IPS-20b (cell line): ENCODE data around the gene TSGA10IP.

ENCODE experiments used
- H3K27ac ChIP-seq: one replicate; pipeline ENCODE4 v1.5.1; 2013; ENCODE audit warnings: low read length
- H3K27me3 ChIP-seq: 2 replicates; pipeline ENCODE4 v1.6.1; 2013; ENCODE audit warnings: mild to moderate bottlenecking, low read length, inconsistent platforms; ENCODE audit not compliant: insufficient read depth
- H3K36me3 ChIP-seq: 2 replicates; pipeline ENCODE4 v1.6.1; 2013; ENCODE audit warnings: low read depth, mild to moderate bottlenecking, inconsistent platforms, low read length, moderate library complexity; ENCODE audit not compliant: insufficient read depth
- H3K4me1 ChIP-seq: 2 replicates; pipeline ENCODE4 v1.6.1; 2013; ENCODE audit warnings: mild to moderate bottlenecking, control low read depth, inconsistent platforms, low read length, moderate library complexity; ENCODE audit not compliant: insufficient read depth
- H3K4me3 ChIP-seq: 2 replicates; pipeline ENCODE4 v1.5.1; 2013; ENCODE audit warnings: mild to moderate bottlenecking, low read length, inconsistent platforms
- H3K9ac ChIP-seq: 2 replicates; pipeline ENCODE4 v1.6.1; 2013; ENCODE audit warnings: low read depth, mild to moderate bottlenecking, inconsistent platforms, low read length, moderate library complexity
- H3K9me3 ChIP-seq: 2 replicates; pipeline ENCODE4 v1.6.1; 2013; ENCODE audit warnings: mild to moderate bottlenecking, low read depth, low read length, inconsistent platforms; ENCODE audit not compliant: insufficient read depth

The TSGA10IP gene

DNA sequence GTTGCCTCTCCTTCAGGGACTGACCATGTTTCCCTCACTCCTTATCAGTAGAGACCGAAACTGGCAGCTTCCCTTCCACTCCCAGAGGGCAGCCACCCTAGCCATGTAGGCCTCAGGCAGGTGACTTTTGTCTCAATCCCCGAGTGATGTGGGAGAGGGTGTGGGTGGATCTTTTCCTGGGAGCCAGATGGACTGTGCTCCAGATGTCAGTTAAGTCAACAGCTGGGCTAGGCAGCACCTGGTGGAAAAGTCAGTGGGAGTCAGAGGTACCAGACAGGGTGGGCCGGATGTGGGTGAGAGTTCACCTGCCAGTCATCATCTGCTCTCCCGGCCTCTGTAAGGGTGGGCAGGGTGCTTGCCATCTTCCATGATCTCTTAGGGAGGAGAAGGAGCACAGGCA, 58.9 kb downstream of the TSGA10IP start:
- no peak overlapping the region for H3K27ac ChIP-seq
- H3K4me1 ChIP-seq, result peaks cover 4% of the 10 kb centered on the region; the same call in 1 of the 2 replicates
- H3K9me3 ChIP-seq, result no peaks in the 10 kb centered on the region
- peaks cover 34% of the 10 kb centered on the region for H3K36me3 ChIP-seq
- H3K27me3 ChIP-seq, result no peaks in the 10 kb centered on the region
- H3K4me3 ChIP-seq, result no peak overlapping the region
- H3K9ac ChIP-seq, result no peak overlapping the region

GRCh38 chr11:66006134-66006890, 61.0 kb downstream of the TSGA10IP start:
- Histone ChIP-seq H3K9me3 (no peaks in the 10 kb centered on the region), H3K4me1 (peaks cover 4% of the 10 kb centered on the region; the same call in 1 of the 2 replicates), H3K36me3 (peaks cover 21% of the 10 kb centered on the region), H3K4me3 (no peak overlapping the region), H3K27me3 (peaks cover 10% of the 10 kb centered on the region), H3K9ac (no peak overlapping the region), H3K27ac (no peak overlapping the region)

- H3K9ac ChIP-seq, result no peak overlapping the region
- H3K4me1 ChIP-seq, result peaks cover 4% of the 10 kb centered on the region; the same call in 1 of the 2 replicates
- no peak overlapping the region for H3K27ac ChIP-seq
- no peaks in the 10 kb centered on the region for H3K9me3 ChIP-seq
- peaks cover 21% of the 10 kb centered on the region for H3K36me3 ChIP-seq
- H3K27me3 ChIP-seq, result peaks cover 16% of the 10 kb centered on the region
- no peak overlapping the region for H3K4me3 ChIP-seq
Measured at GRCh38 chr11:66006891-66007176, 61.6 kb downstream of the TSGA10IP start.

GRCh38 chr11:66007201-66007634, 61.9 kb downstream of the TSGA10IP start:
- Histone ChIP-seq H3K4me1 (peaks cover 4% of the 10 kb centered on the region; the same call in 1 of the 2 replicates), H3K27ac (no peak overlapping the region), H3K4me3 (no peak overlapping the region), H3K9ac (no peak overlapping the region; the same call in 1 of the 2 replicates), H3K36me3 (peaks cover 21% of the 10 kb centered on the region), H3K9me3 (no peaks in the 10 kb centered on the region), H3K27me3 (peaks cover 19% of the 10 kb centered on the region)

DNA sequence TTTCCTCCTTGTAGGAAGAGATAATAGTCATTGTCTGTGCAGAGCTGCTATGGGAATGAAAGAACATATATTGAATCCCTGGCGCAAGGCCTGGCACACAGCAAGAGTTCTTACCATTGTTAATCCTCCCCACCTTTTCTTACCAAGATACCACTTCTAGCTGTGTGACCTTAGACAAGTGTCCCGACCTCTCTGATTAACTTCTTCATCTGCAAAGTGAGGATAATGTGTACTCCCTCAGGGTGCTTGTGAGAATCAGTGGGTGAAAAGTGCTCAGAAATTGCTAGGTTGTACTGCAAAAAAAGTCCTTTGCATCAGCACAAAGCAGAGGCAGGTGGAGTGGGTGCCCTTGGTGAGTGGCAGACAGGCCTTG, 62.8 kb downstream of the TSGA10IP start:
- H3K27me3 ChIP-seq, result peaks cover 26% of the 10 kb centered on the region
- H3K9ac ChIP-seq, result no peak overlapping the region
- peaks cover 4% of the 10 kb centered on the region; the same call in 1 of the 2 replicates for H3K4me1 ChIP-seq
- H3K27ac ChIP-seq, result no peak overlapping the region
- H3K9me3 ChIP-seq, result no peaks in the 10 kb centered on the region
- H3K4me3 ChIP-seq, result no peak overlapping the region
- peaks cover 21% of the 10 kb centered on the region for H3K36me3 ChIP-seq

DNA sequence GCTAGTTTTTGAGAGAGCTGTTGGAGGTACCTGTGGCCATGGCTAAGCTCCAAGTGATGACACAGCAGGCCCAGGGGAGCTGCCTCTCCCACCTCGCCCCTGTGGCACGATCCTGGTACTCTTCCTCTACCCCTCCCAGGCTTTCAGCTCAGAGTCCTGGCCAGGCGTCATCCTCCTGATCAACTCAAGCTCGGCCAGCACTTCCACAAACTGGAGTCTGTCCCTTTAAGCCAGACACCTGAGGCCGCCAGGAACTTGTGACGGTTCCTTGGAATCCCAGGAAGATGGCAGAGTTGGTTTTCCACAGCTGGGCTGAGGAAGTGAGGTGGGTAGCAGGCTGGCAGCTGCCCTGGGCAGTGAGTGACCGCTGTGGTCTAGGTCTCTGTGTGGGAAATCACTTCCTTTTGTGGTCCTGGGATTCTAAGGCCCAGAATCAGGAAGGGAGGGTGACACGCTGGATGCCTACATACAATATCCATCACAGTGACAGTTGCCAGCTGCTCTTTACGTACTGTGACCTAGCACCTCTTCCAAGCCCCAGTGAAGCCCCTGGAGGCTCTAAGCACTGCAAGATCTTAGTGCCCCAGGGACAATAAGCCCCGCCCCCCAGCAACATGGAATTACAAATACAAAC, 63.3 kb downstream of the TSGA10IP start:
- Histone ChIP-seq H3K9ac (no peak overlapping the region), H3K4me1 (peaks cover 4% of the 10 kb centered on the region; the same call in 1 of the 2 replicates), H3K27ac (no peak overlapping the region), H3K27me3 (peaks cover 29% of the 10 kb centered on the region), H3K9me3 (no peaks in the 10 kb centered on the region), H3K4me3 (no peak overlapping the region), H3K36me3 (peaks cover 21% of the 10 kb centered on the region)
